ENCODE measurements around the gene TRDMT1.

Gene TRDMT1

DNA sequence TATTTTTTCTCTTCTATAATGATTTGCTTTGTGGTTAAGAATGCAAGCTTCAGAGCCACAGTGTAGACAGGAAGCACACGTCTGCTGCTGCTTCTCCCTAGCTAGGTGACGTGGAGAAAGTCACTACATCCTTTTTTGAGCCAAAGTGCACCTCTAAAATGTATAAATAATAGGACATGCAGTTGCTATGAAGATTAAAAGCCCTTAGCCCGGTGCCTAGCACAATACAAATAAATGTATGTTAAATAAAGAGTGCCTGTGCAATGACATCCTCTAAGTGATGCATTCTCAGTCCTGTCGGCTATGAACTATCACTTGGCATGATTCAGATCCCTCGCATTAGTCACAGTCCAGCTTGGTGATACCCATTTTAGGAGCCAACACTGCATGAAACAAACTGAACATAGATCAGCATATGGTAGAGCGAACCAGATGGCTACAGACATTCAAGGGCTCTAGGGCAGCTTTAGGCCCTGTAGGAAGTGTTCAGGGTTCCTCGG is 4.8 kb upstream of the TRDMT1 start:
- H3K36me3 ChIP-seq (ENCODE audit: control insufficient read depth in 1 of 2, insufficient read depth in 2 of 2, low read length in 2 of 2): peaks cover 0 to 8% of the 10 kb centered on the region in 2 donors
- H3K9me3 ChIP-seq (ENCODE audit: control insufficient read depth in 1 of 2, low read length in 2 of 2): no peaks in the 10 kb centered on the region
- H3K27ac ChIP-seq (ENCODE audit: low read length): peak overlapping the region; percentile 40
- peaks cover 0 to 6% of the 10 kb centered on the region in 2 donors for H3K4me1 ChIP-seq (ENCODE audit: control insufficient read depth in 1 of 2, insufficient read depth in 2 of 2, low read length in 2 of 2)
- no peak overlapping the region for H3K4me3 ChIP-seq (ENCODE audit: low read depth in 1 of 2, low read length in 2 of 2)
- H3K27me3 ChIP-seq (ENCODE audit: low read depth, low read length): no peaks in the 10 kb centered on the region

DNA sequence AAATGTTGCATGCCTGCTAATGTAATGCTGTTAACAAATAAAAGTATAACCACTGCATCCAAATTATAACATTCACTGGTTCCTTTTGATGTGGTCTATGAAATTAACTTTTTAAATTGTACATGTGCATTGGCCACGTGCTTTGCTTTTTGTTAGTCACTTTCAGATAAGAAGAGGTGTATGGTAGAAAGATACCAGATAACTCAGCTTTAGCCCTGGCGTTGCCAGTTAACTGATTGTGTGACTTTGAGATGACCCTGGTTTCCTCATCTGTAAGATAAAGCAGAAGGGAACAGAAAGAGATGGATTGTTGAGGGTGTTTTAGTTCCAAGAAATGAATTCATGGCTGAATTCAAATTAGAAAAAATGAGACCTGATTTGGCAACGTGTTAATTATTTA is 1.9 kb upstream of the TRDMT1 start:
- H3K4me3 ChIP-seq (ENCODE audit: low read depth in 1 of 2, low read length in 2 of 2): no peak overlapping the region
- H3K36me3 ChIP-seq (ENCODE audit: control insufficient read depth in 1 of 2, insufficient read depth in 2 of 2, low read length in 2 of 2): peaks cover 0 to 17% of the 10 kb centered on the region in 2 donors
- H3K27ac ChIP-seq (ENCODE audit: low read length): no peak overlapping the region
- H3K9me3 ChIP-seq (ENCODE audit: control insufficient read depth in 1 of 2, low read length in 2 of 2): no peaks in the 10 kb centered on the region
- H3K27me3 ChIP-seq (ENCODE audit: low read depth, low read length): no peaks in the 10 kb centered on the region
- peaks cover 4 to 12% of the 10 kb centered on the region in 2 donors for H3K4me1 ChIP-seq (ENCODE audit: control insufficient read depth in 1 of 2, insufficient read depth in 2 of 2, low read length in 2 of 2)

DNA sequence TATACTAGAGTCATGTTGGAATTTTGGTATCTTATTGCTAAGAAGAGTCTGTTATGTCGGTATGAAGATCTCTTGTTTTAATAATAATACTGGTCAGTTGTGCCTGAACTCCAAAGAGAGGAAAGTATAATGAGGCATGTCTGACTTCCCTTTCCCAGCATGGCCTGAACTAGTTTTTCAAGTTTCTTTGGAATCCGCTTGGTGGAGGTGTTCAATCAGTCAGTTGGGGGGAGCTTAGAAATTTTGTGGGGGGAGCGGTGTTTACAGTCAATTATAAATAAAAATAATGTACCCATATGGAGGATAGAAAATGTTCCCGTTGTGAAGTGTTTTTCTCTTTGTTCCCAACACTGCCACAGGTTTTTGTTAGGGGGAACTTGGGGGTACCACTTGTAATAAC is 1.5 kb upstream of the TRDMT1 start:
- peaks cover 4 to 12% of the 10 kb centered on the region in 2 donors for H3K4me1 ChIP-seq (ENCODE audit: control insufficient read depth in 1 of 2, insufficient read depth in 2 of 2, low read length in 2 of 2)
- H3K27ac ChIP-seq (ENCODE audit: low read length): no peak overlapping the region
- H3K27me3 ChIP-seq (ENCODE audit: low read depth, low read length): no peaks in the 10 kb centered on the region
- H3K4me3 ChIP-seq (ENCODE audit: low read depth in 1 of 2, low read length in 2 of 2): no peak overlapping the region
- H3K36me3 ChIP-seq (ENCODE audit: control insufficient read depth in 1 of 2, insufficient read depth in 2 of 2, low read length in 2 of 2): peaks cover 0 to 17% of the 10 kb centered on the region in 2 donors
- H3K9me3 ChIP-seq (ENCODE audit: control insufficient read depth in 1 of 2, low read length in 2 of 2): no peaks in the 10 kb centered on the region

DNA sequence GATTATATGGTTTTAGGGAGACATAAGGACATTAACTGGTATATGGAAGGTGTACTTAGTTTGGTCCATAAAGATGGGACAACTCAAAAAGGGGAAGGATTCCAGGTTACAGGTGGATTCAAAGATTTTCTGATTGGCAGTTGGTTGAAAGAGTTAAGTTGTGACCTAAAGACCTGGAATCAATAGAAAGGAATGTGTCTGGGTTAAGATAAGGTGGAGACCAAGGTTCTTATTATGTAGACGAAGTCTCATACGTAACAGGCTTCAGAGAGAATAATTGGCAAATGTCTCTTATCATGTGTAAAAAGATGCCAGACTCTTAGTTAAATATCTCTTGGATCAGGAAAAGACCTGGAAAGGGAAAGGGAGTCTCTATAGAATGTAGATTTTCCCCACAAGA is 1.0 kb upstream of the TRDMT1 start:
- Histone ChIP-seq H3K27ac (ENCODE audit: low read length) (peak overlapping the region; percentile 98), H3K9me3 (ENCODE audit: control insufficient read depth in 1 of 2, low read length in 2 of 2) (no peaks in the 10 kb centered on the region), H3K4me1 (ENCODE audit: control insufficient read depth in 1 of 2, insufficient read depth in 2 of 2, low read length in 2 of 2) (peaks cover 4 to 12% of the 10 kb centered on the region in 2 donors), H3K27me3 (ENCODE audit: low read depth, low read length) (no peaks in the 10 kb centered on the region), H3K4me3 (ENCODE audit: low read depth in 1 of 2, low read length in 2 of 2) (no peak overlapping the region), H3K36me3 (ENCODE audit: control insufficient read depth in 1 of 2, insufficient read depth in 2 of 2, low read length in 2 of 2) (peaks cover 0 to 17% of the 10 kb centered on the region in 2 donors)

DNA sequence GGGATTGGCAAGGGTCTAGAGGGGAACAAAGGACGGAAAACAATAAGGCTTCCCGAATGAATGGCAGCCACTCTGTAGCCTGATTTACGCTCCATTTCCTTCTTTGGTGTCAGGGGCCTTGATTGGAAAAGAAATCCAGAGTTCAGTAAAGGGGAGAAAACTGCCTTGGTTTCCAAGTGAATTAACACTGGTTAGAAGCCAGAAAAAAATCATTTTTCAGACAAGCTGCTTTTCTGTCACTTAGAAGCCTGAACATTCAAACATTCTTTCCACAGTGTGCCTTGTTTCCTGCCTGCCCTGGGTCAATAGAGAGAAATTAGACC is 283 bp upstream of the TRDMT1 start:
- Histone ChIP-seq H3K36me3 (ENCODE audit: control insufficient read depth in 1 of 2, insufficient read depth in 2 of 2, low read length in 2 of 2) (peaks cover 0 to 17% of the 10 kb centered on the region in 2 donors), H3K9me3 (ENCODE audit: control insufficient read depth in 1 of 2, low read length in 2 of 2) (no peaks in the 10 kb centered on the region), H3K27me3 (ENCODE audit: low read depth, low read length) (no peaks in the 10 kb centered on the region), H3K27ac (ENCODE audit: low read length) (peak overlapping the region; percentile 98), H3K4me1 (ENCODE audit: control insufficient read depth in 1 of 2, insufficient read depth in 2 of 2, low read length in 2 of 2) (peaks cover 4 to 12% of the 10 kb centered on the region in 2 donors), H3K4me3 (ENCODE audit: low read depth in 1 of 2, low read length in 2 of 2) (peak overlapping the region; percentile 78 to 90)

DNA sequence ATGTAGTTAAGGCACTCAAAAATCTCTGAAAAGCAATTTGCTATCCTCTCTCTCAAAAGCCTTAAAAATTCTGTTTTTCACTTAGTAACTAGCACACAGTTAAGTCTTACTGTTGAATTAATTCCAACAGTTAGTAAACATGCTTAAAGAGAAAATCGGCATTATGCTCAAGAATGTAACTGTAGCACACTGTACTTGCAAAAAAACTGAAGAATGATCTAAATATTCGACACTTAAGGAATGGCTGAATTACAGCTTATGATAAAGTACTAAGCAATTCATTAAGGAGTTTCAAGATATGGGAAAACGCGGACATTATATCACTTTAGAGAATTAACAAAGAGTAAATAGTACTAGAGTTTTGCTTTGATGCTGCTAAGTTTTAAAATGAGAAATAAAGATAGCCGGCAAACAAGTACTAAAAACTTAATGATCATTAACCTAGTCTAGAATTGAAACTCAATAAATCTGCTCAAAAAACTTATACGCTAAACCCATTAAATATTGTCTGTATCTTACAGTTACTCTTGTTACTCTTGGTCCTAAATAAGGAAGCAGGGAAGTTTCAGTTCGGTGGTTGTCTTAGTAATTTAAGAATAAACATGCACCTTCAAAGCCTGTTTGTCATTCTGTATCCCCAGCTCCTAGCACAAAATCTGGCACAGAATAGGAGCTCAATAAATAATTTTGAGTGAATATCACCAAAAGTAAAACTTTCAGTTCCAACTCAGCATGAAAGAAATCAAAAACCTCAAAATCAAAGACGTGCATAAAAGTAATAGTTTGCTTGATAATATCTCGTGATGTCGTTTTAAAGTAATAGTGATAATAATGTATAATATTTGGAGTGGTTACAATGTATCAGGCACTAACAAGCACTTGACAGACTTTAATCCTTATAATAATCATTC is 1.2 kb downstream of the TRDMT1 start:
- H3K36me3 ChIP-seq (ENCODE audit: control insufficient read depth in 1 of 2, insufficient read depth in 2 of 2, low read length in 2 of 2): peaks cover 0 to 17% of the 10 kb centered on the region in 2 donors
- no peaks in the 10 kb centered on the region for H3K27me3 ChIP-seq (ENCODE audit: low read depth, low read length)
- H3K9me3 ChIP-seq (ENCODE audit: control insufficient read depth in 1 of 2, low read length in 2 of 2): no peaks in the 10 kb centered on the region
- H3K4me3 ChIP-seq (ENCODE audit: low read depth in 1 of 2, low read length in 2 of 2): peak overlapping the region; percentile 78 to 90
- H3K4me1 ChIP-seq (ENCODE audit: control insufficient read depth in 1 of 2, insufficient read depth in 2 of 2, low read length in 2 of 2): peaks cover 4 to 12% of the 10 kb centered on the region in 2 donors
- peak overlapping the region; percentile 98 for H3K27ac ChIP-seq (ENCODE audit: low read length)

DNA sequence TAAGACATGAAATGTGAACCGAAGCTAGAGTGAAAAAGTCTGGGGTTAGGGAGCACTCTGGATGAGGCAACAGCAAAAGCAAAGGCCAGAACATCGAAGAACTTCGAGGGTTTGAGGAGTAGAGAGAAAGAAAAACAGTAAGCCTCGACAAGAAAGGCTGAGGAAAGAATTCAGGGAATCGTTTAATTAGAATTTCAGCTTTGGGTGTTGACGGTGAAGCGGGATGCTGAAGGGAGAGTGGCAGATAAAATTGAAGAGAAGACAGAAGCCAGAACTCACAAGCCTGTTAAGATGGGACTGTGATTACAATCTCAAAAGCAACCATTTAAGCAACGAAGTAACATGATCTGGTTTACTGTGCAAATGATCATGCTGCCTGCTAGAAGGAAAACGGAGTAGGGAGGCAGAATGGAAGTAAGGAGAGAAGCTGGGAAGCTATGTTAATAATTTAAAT is 2.1 kb downstream of the TRDMT1 start:
- Histone ChIP-seq H3K9me3 (ENCODE audit: control insufficient read depth in 1 of 2, low read length in 2 of 2) (no peaks in the 10 kb centered on the region), H3K27me3 (ENCODE audit: low read depth, low read length) (no peaks in the 10 kb centered on the region), H3K36me3 (ENCODE audit: control insufficient read depth in 1 of 2, insufficient read depth in 2 of 2, low read length in 2 of 2) (peaks cover 0 to 17% of the 10 kb centered on the region in 2 donors), H3K4me1 (ENCODE audit: control insufficient read depth in 1 of 2, insufficient read depth in 2 of 2, low read length in 2 of 2) (peaks cover 4 to 12% of the 10 kb centered on the region in 2 donors), H3K27ac (ENCODE audit: low read length) (peak overlapping the region; percentile 98), H3K4me3 (ENCODE audit: low read depth in 1 of 2, low read length in 2 of 2) (peak overlapping the region; percentile 78 to 90)

DNA sequence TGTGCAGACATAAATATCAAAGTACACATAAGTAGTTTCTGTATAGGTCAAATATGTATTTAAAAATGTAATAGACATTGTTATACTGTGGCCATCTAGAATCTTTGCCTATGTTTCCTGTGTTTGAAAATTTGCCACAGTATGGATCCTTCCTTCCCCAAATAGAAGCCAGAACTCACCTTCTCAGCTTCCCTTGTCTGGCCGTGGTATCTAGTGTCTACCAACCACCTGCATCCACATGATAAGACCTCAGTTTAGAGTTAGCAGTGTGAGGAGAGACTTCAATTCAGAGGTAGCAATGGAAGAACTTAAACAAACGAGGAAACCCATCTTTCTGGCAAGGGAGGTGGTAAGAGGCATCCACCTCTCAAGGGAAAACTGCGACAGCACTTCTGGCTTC is 4.9 kb downstream of the TRDMT1 start:
- H3K4me3 ChIP-seq (ENCODE audit: low read depth in 1 of 2, low read length in 2 of 2): no peak overlapping the region
- H3K27me3 ChIP-seq (ENCODE audit: low read depth, low read length): no peaks in the 10 kb centered on the region
- no peak overlapping the region for H3K27ac ChIP-seq (ENCODE audit: low read length)
- H3K4me1 ChIP-seq (ENCODE audit: control insufficient read depth in 1 of 2, insufficient read depth in 2 of 2, low read length in 2 of 2): peaks cover 4 to 9% of the 10 kb centered on the region in 2 donors
- peaks cover 0 to 15% of the 10 kb centered on the region in 2 donors for H3K36me3 ChIP-seq (ENCODE audit: control insufficient read depth in 1 of 2, insufficient read depth in 2 of 2, low read length in 2 of 2)
- H3K9me3 ChIP-seq (ENCODE audit: control insufficient read depth in 1 of 2, low read length in 2 of 2): no peaks in the 10 kb centered on the region

DNA sequence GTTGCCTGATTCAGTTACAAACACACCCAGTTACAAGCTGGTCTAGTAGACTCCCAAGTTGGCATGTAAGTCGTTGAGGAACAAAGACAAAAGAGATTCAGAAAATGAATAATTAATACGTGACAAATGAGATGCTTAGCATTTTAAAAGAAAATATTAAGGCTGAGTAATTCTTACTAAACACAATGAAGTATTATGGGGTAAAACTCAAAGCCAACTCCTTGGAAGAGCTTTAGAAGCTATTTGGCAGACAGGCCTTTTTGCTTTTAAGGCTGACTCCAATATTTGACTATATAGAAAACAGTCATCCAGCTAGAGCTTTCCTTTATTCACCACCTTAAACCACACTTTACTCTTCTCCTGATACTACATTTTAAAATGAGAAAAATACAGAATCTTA is 5.4 kb downstream of the TRDMT1 start:
- H3K4me3 ChIP-seq (ENCODE audit: low read depth in 1 of 2, low read length in 2 of 2): no peak overlapping the region
- no peaks in the 10 kb centered on the region for H3K9me3 ChIP-seq (ENCODE audit: control insufficient read depth in 1 of 2, low read length in 2 of 2)
- peaks cover 4 to 7% of the 10 kb centered on the region in 2 donors for H3K4me1 ChIP-seq (ENCODE audit: control insufficient read depth in 1 of 2, insufficient read depth in 2 of 2, low read length in 2 of 2)
- peaks cover 0 to 12% of the 10 kb centered on the region in 2 donors for H3K36me3 ChIP-seq (ENCODE audit: control insufficient read depth in 1 of 2, insufficient read depth in 2 of 2, low read length in 2 of 2)
- H3K27me3 ChIP-seq (ENCODE audit: low read depth, low read length): no peaks in the 10 kb centered on the region
- no peak overlapping the region for H3K27ac ChIP-seq (ENCODE audit: low read length)

DNA sequence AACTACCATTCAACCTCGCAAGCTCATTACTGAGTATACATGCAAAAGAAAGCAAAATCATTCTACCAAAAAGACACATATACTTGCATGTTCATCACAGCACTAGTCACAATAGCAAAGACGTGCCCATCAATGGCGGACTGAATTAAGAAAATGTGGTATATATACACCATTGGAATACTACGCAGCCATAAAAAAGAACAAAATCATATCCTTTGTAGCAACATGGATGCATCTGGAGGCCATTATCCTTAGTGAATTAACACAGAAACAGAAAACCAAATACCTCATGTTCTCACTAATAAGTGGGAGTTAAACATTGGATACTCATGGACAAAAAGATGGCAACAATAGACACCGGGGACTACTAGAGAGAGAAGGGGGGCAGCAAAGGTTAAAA is 6.4 kb downstream of the TRDMT1 start:
- no peak overlapping the region for H3K4me3 ChIP-seq (ENCODE audit: low read depth in 1 of 2, low read length in 2 of 2)
- H3K36me3 ChIP-seq (ENCODE audit: control insufficient read depth in 1 of 2, insufficient read depth in 2 of 2, low read length in 2 of 2): peaks cover 0 to 2% of the 10 kb centered on the region in 2 donors
- no peaks in the 10 kb centered on the region for H3K9me3 ChIP-seq (ENCODE audit: control insufficient read depth in 1 of 2, low read length in 2 of 2)
- H3K27ac ChIP-seq (ENCODE audit: low read length): no peak overlapping the region
- no peaks in the 10 kb centered on the region for H3K27me3 ChIP-seq (ENCODE audit: low read depth, low read length)
- peaks cover 3 to 4% of the 10 kb centered on the region in 2 donors for H3K4me1 ChIP-seq (ENCODE audit: control insufficient read depth in 1 of 2, insufficient read depth in 2 of 2, low read length in 2 of 2)

DNA sequence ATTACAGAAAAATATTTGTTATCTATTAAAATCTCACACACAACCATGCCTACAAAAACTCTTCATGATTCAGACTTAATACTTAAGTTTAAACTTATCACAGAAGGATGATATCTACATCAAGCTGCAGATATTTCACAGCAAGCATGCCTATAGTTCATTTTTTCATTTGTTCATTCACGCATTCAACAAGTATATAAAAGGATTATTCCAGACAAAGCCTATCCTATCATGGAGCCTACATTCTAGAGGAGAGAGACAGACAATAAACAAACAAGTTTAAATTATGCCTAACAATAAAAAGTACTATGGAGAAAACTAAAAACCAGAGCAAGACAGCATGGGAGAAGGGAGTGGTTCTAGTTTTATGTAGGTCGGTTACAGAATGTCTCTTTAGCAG is 10.9 kb downstream of the TRDMT1 start:
- Histone ChIP-seq H3K36me3 (ENCODE audit: control insufficient read depth in 1 of 2, insufficient read depth in 2 of 2, low read length in 2 of 2) (no peaks in the 10 kb centered on the region), H3K4me1 (ENCODE audit: control insufficient read depth in 1 of 2, insufficient read depth in 2 of 2, low read length in 2 of 2) (no peaks in the 10 kb centered on the region), H3K27me3 (ENCODE audit: low read depth, low read length) (no peaks in the 10 kb centered on the region), H3K9me3 (ENCODE audit: control insufficient read depth in 1 of 2, low read length in 2 of 2) (no peaks in the 10 kb centered on the region), H3K4me3 (ENCODE audit: low read depth in 1 of 2, low read length in 2 of 2) (no peak overlapping the region), H3K27ac (ENCODE audit: low read length) (no peak overlapping the region)
